Gastrocnemius medialis (tissue), 4 donors: ENCODE data around the gene TRAPPC11. TPM values are rescaled to one million over a fixed set of nuclear protein-coding genes. Genes with fewer than 3 reads are reported as not detected.

Experiments used
- ATAC-seq, 2 donors: fragments of 150-250 bp; one replicate each; pipeline ENCODE4 v1.9.1; 2016
- DNase-seq, 2 donors: peaks; one replicate each; pipeline ENCODE4 v3.0.0-alpha.2; 2019
- H3K27ac ChIP-seq, 4 donors: fragments of 200-600 bp; sonication (generic); 1 replicate in 1 of 4; 2 replicates in 3 of 4; pipeline ENCODE4 v1.5.1; 2016 to 2018; ENCODE audit warnings: mild to moderate bottlenecking in 2 of 4, moderate library complexity in 1 of 4
- H3K27me3 ChIP-seq, 3 donors: fragments of 200-600 bp; sonication (generic) in 2 of 3; 1 replicate in 1 of 3; 2 replicates in 2 of 3; pipeline versions ENCODE4 v1.5.1 to v1.6.0; 2016 to 2019; ENCODE audit warnings: mild to moderate bottlenecking in 1 of 3, moderate library complexity in 1 of 3
- H3K36me3 ChIP-seq, 2 donors: fragments of 200-600 bp; sonication (generic) in 1 of 2; one replicate each; pipeline ENCODE4 v1.5.1; 2017 to 2018
- H3K4me1 ChIP-seq, 2 donors: fragments of 200-600 bp; sonication (generic) in 1 of 2; one replicate each; pipeline ENCODE4 v1.5.1; 2016 to 2017; ENCODE audit warnings: mild to moderate bottlenecking in 2 of 2
- H3K4me3 ChIP-seq, 4 donors: fragments of 200-600 bp; sonication (generic) in 3 of 4; 1 replicate in 1 of 4; 2 replicates in 3 of 4; pipeline ENCODE4 v1.5.1; 2016 to 2019; ENCODE audit warnings: mild to moderate bottlenecking in 2 of 4
- H3K9me3 ChIP-seq, 3 donors: fragments of 200-600 bp; sonication (generic) in 2 of 3; 1 replicate in 1 of 3; 2 replicates in 2 of 3; pipeline ENCODE4 v1.5.1; 2016 to 2019
- POLR2A ChIP-seq, 2 donors: fragments of 450-650 bp; IDR thresholded peaks; one replicate each; pipeline ENCODE4 v1.6.1; 2017; ENCODE audit warnings: antibody characterized with exemption in 2 of 2, mild to moderate bottlenecking in 2 of 2, moderate library complexity in 2 of 2
- in situ Hi-C, 4 donors: fragments of 200-750 bp; cut with MboI; loops; one replicate each; pipeline versions ENCODE4 v1.15.0 to v1.8.0; 2017; ENCODE audit warnings: low sequenced_read_pairs in 4 of 4
- intact Hi-C: fragments of 100-400 bp; cut with DNase I; formaldehyde crosslinking; loops from one replicate; pipeline ENCODE4 v1.15.1; 2023; ENCODE audit warnings: low total_unique reads
- total RNA-seq, 4 donors: library from RNA; depleted of rRNA; stranded (reverse); fragments of >200 nt; gene quantifications; one replicate each; pipeline versions ENCODE4 v1.1.0 to v1.2.3, GENCODE V29; 2016
- TF ChIP-seq, protein P1 (sequence below), 5 experiments: fragments of 450-650 bp in 3 of 5; fragments of 200-600 bp in 2 of 5; sonication (generic) in 2 of 5; IDR thresholded peaks in 4 of 5; conservative IDR thresholded peaks in 1 of 5; 1 replicate in 4 of 5; 2 replicates in 1 of 5; pipeline ENCODE4 v1.5.1; 2016 to 2019; ENCODE audit warnings: antibody characterized with exemption in 5 of 5, mild to moderate bottlenecking in 3 of 5, moderate library complexity in 3 of 5

Gene TRAPPC11
- total RNA-seq, 4 donors from 2014 or later = 19.3 to 31.7 (median 20.8) TPM

DNA sequence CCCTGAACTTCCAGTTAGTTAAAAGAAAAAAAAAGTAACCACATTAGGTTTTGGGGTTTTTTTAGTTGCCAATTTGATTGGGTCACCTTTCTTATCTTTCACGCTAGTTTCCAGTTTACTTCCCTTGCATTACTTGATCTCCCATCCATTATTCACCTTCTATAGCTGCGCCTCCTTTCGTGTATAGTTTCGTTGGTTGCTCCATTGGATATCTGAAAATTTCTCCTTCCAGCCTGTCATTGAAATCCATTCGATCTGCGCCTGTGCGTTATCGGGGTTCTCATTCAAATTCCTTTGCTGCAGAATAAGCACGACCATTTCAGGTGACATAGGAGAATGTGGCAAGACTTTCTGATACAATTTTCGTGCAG, 764 bp downstream of the TRAPPC11 start:
- no peak for ATAC-seq
- intact Hi-C loops (loop anchor here (1.0 to 5.0 kb wide), 5 partner anchors 71 to 327 kb away; partner anchors contain the start of gene CDKN2AIP), in situ Hi-C loops (loop anchor here in 3 of 4 donors (10.0 kb wide), 2 partner anchors 155 to 185 kb away; partner anchors contain the start of gene ING2 (in 2 of the 3))
- Histone ChIP-seq H3K9me3 (no peaks in the 10 kb centered on the region), H3K27me3 (no peaks in the 10 kb centered on the region), H3K4me3 (peak overlapping the region; percentile 72 to 99 (median 76)), H3K36me3 (peaks cover 0 to 13% of the 10 kb centered on the region in 2 donors), H3K4me1 (peaks cover 21 to 32% of the 10 kb centered on the region in 2 donors), H3K27ac (peak overlapping the region; percentile 82 to 96 (median 94))
- no peak for TF ChIP-seq POLR2A (IDR thresholded peaks at IDR 0.05)
- TF ChIP-seq, protein P1, sequence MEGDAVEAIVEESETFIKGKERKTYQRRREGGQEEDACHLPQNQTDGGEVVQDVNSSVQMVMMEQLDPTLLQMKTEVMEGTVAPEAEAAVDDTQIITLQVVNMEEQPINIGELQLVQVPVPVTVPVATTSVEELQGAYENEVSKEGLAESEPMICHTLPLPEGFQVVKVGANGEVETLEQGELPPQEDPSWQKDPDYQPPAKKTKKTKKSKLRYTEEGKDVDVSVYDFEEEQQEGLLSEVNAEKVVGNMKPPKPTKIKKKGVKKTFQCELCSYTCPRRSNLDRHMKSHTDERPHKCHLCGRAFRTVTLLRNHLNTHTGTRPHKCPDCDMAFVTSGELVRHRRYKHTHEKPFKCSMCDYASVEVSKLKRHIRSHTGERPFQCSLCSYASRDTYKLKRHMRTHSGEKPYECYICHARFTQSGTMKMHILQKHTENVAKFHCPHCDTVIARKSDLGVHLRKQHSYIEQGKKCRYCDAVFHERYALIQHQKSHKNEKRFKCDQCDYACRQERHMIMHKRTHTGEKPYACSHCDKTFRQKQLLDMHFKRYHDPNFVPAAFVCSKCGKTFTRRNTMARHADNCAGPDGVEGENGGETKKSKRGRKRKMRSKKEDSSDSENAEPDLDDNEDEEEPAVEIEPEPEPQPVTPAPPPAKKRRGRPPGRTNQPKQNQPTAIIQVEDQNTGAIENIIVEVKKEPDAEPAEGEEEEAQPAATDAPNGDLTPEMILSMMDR (IDR thresholded peaks at IDR 0.05 in 4 of 5, conservative IDR thresholded peaks at IDR 0.05 in 1 of 5) = no peak
- no peak for DNase-seq

DNA sequence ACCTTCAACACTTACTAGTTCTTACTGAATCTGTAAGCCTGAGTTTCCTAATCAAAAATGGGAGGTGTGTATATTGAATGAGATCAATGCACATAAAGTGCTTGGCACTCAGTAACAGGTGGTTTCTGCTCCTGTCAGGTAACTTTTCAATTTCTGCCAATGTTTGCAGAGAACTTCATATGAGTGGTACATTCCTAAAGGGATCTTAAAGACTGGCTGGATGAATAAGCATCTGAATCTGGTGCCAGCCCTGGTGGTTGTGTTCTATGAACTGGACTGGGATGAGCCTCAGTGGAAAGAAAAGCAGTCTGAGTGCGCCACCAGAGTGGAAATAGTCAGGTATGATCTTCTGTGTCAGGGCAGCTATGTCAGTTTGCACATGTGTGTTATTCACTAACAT, 7.0 kb downstream of the TRAPPC11 start:
- Histone ChIP-seq H3K36me3 (peaks cover 0 to 50% of the 10 kb centered on the region in 2 donors), H3K27ac (no peak overlapping the region), H3K27me3 (no peaks in the 10 kb centered on the region), H3K4me1 (peaks cover 0 to 4% of the 10 kb centered on the region in 2 donors), H3K9me3 (no peaks in the 10 kb centered on the region), H3K4me3 (no peak overlapping the region)
- no peak for TF ChIP-seq POLR2A (IDR thresholded peaks at IDR 0.05)
- TF ChIP-seq, protein P1 (IDR thresholded peaks at IDR 0.05 in 4 of 5, conservative IDR thresholded peaks at IDR 0.05 in 1 of 5) = no peak
- ATAC-seq = no peak
- in situ Hi-C loops = loop anchor here in 2 of 4 donors (10.0 kb wide), 2 partner anchors 161 to 191 kb away; partner anchors contain the start of gene ING2 (in 1 of the 2)
- intact Hi-C loops = no loop called here
- DNase-seq = no peak

DNA sequence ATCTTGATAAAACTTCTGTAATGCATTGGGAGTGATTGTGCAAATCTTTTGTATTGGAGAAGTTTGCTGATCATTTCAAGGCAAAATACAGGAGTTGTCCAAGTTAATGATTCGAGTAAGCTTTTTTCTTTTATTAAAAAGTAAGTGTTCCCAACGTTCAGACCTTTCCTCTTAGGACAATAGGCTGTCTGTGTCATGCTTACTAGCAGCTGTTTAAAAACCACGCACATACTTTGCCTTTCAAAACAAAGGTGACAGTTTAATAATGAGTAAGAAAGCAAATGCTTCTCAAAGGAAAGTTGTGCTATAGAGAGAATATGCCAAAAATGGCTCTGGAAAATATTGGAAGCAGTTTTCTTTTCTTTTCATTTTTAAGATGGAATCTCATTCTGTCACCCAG, 11.2 kb downstream of the TRAPPC11 start:
- in situ Hi-C loops = no loop called here
- H3K36me3 ChIP-seq = peaks cover 0 to 69% of the 10 kb centered on the region in 2 donors

DNA sequence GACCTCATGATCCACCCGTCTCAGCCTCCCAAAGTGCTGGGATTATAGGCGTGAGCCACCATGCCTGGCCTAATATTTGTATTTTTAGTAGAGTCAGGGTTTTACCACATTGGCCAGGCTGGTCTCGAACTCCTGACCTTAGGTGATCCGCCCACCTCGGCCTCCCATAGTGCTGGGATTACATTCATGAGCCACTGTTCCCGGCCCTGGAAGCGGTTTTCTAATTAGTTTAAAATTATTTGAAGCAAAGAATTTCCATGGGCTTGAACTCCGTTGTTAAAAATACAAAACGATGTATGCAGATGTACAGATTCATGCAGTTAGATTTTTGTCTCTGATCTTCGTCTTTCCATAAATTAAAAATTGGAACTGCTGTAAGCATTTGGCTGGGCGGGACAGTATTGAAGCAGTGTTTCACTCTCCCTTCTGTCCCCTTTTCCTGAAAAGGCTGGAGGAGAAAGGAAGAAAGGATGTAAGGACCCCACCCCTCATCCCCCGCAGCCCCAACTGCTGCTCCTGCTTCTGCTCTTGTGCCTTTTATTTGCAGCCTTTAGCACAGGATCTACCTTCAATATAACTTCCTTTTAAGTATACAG, 12.0 kb downstream of the TRAPPC11 start:
- Histone ChIP-seq H3K27ac (no peak overlapping the region), H3K4me3 (no peak overlapping the region), H3K9me3 (no peaks in the 10 kb centered on the region), H3K36me3 (peaks cover 0 to 72% of the 10 kb centered on the region in 2 donors), H3K27me3 (no peaks in the 10 kb centered on the region), H3K4me1 (no peaks in the 10 kb centered on the region)
- in situ Hi-C loops (no loop called here), intact Hi-C loops (no loop called here)
- DNase-seq (no peak), ATAC-seq (no peak)
- TF ChIP-seq, protein P1 (IDR thresholded peaks at IDR 0.05 in 4 of 5, conservative IDR thresholded peaks at IDR 0.05 in 1 of 5) = no peak
- no peak for TF ChIP-seq POLR2A (IDR thresholded peaks at IDR 0.05)

More for the DNA sequence above, 11.2 kb downstream of the TRAPPC11 start:
- ATAC-seq (no peak), DNase-seq (no peak)
- Histone ChIP-seq H3K4me1 (no peaks in the 10 kb centered on the region), H3K27ac (no peak overlapping the region), H3K27me3 (no peaks in the 10 kb centered on the region), H3K4me3 (no peak overlapping the region), H3K9me3 (no peaks in the 10 kb centered on the region)
- intact Hi-C loops = no loop called here
- no peak for TF ChIP-seq POLR2A (IDR thresholded peaks at IDR 0.05)
- TF ChIP-seq, protein P1 (IDR thresholded peaks at IDR 0.05 in 4 of 5, conservative IDR thresholded peaks at IDR 0.05 in 1 of 5) = no peak
